OCI-M2 (cell line): ENCODE results near the gene NUDT13.
A peak's percentile ranks its signal among the peaks of the same experiment; 100 is the strongest.

Experiments
- DNase-seq: peaks from one replicate; lab custom pipeline; 2025; ENCODE audit not compliant: unreplicated experiment; lab: John Stamatoyannopoulos, UW

Gene NUDT13

GRCh38 chr10:73161662-73162061 lies 51.4 kb downstream of the NUDT13 start:
- DNase-seq: no peak

GRCh38 chr10:73163096-73163495 lies 52.8 kb downstream of the NUDT13 start:
- DNase-seq: no peak

- DNase-seq: no peak
Measured at GRCh38 chr10:73166972-73167371, 56.7 kb downstream of the NUDT13 start.

- no peak for DNase-seq
Measured at GRCh38 chr10:73167458-73167782, 57.2 kb downstream of the NUDT13 start.

GRCh38 chr10:73167783-73168464 lies 57.7 kb downstream of the NUDT13 start, which contains the start of the genes ECD and FAM149B1:
ECD (minus strand) TSS chr10:73168008; CDS start chr10:73163937, 4,071 bp downstream.
FAM149B1 (plus strand) TSS chr10:73168119; CDS start chr10:73168340, 221 bp downstream.
- peak; percentile 72 for DNase-seq

GRCh38 chr10:73168465-73168803 lies 58.2 kb downstream of the NUDT13 start:
- no peak for DNase-seq

- no peak for DNase-seq
Measured at GRCh38 chr10:73169320-73169719, 59.1 kb downstream of the NUDT13 start.

GRCh38 chr10:73172867-73173266 lies 62.6 kb downstream of the NUDT13 start:
- DNase-seq: no peak

GRCh38 chr10:73174148-73174925 lies 64.1 kb downstream of the NUDT13 start:
- DNase-seq: no peak
